ENCODE results near the gene RRBP1.
A peak's percentile ranks its signal among the peaks of the same experiment; 100 is the strongest.

RRBP1 gene, protein sequence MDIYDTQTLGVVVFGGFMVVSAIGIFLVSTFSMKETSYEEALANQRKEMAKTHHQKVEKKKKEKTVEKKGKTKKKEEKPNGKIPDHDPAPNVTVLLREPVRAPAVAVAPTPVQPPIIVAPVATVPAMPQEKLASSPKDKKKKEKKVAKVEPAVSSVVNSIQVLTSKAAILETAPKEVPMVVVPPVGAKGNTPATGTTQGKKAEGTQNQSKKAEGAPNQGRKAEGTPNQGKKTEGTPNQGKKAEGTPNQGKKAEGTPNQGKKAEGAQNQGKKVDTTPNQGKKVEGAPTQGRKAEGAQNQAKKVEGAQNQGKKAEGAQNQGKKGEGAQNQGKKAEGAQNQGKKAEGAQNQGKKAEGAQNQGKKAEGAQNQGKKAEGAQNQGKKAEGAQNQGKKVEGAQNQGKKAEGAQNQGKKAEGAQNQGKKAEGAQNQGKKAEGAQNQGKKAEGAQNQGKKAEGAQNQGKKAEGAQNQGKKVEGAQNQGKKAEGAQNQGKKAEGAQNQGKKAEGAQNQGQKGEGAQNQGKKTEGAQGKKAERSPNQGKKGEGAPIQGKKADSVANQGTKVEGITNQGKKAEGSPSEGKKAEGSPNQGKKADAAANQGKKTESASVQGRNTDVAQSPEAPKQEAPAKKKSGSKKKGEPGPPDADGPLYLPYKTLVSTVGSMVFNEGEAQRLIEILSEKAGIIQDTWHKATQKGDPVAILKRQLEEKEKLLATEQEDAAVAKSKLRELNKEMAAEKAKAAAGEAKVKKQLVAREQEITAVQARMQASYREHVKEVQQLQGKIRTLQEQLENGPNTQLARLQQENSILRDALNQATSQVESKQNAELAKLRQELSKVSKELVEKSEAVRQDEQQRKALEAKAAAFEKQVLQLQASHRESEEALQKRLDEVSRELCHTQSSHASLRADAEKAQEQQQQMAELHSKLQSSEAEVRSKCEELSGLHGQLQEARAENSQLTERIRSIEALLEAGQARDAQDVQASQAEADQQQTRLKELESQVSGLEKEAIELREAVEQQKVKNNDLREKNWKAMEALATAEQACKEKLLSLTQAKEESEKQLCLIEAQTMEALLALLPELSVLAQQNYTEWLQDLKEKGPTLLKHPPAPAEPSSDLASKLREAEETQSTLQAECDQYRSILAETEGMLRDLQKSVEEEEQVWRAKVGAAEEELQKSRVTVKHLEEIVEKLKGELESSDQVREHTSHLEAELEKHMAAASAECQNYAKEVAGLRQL (N-terminal part only)

GRCh38 chr20:17682103-17682888 lies at the start of gene RRBP1:
TSS of gene RRBP1 (minus strand) at chr20:17682242. CDS start at chr20:17660507, 21,735 bp downstream.
- DNase-seq (ENCODE audit: low read depth, low spot score): peak; percentile 98

GRCh38 chr20:17731233-17731632 lies 49.2 kb upstream of the RRBP1 start:
- DNase-seq (ENCODE audit: low read depth, low spot score): no peak

GRCh38 chr20:17730071-17730470 lies 48.0 kb upstream of the RRBP1 start:
- no peak for DNase-seq (ENCODE audit: low read depth, low spot score)

GRCh38 chr20:17728074-17728473 lies 46.0 kb upstream of the RRBP1 start:
- no peak for DNase-seq (ENCODE audit: low read depth, low spot score)

DNA sequence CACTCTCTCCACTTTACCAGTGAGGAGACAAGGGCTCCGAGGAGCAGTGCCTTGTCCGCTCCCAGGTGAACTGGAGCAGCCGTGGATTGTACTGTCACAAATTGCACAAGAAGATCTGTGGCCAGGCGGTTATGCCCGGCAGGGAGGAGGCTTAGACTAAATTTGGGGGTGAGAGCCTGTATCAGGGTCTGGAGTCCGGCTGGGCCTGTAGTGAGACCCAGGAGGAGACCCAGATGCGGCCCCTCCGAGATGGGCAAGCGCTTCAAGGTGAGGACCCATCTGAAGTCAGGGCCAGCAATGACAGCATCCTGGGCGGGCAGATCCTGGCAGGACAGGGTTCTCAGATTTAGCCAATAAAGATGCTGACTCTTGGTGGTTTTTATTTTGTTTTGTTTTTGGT lies 45.3 kb upstream of the RRBP1 start:
- DNase-seq (ENCODE audit: low read depth, low spot score): no peak

- DNase-seq (ENCODE audit: low read depth, low spot score): no peak
Measured at GRCh38 chr20:17726902-17727301, 44.9 kb upstream of the RRBP1 start.

- no peak for DNase-seq (ENCODE audit: low read depth, low spot score)
Measured at GRCh38 chr20:17725094-17725835, 43.2 kb upstream of the RRBP1 start.

GRCh38 chr20:17723301-17723691 lies 41.3 kb upstream of the RRBP1 start:
- no peak for DNase-seq (ENCODE audit: low read depth, low spot score)

GRCh38 chr20:17722493-17723300 lies 40.7 kb upstream of the RRBP1 start:
- no peak for DNase-seq (ENCODE audit: low read depth, low spot score)

DNA sequence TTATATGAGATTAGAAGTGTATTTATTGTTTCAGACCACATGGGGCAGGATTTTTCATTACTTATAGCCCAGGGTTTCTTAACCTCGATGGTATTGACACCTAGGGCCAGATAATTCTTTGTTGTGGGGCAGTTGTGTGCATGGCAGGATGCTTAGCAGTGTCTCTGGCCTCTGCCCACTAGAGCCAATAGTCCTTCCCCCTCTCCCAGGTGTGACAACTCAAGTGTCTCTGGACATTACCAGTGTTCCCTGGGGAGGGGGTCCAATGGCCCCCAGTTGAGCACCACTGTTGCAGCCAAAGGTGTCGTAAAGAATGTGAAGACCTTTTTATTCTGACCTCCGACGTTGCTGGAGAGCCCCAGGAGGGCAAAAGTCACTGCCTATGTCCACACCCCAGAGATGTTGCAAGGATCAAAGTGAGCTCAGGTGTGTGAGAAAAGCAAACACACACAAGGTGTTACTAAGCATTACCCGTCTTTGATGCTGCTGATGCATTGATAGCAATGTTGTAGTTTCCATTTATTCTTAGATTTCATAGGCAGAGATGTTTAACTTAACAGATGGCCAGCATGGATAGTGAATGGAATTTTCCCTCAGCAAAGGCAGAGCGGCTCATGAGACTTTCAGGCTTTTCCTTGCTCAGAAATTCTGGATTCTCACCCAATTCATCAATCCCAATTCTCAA lies 39.9 kb upstream of the RRBP1 start:
- DNase-seq (ENCODE audit: low read depth, low spot score): no peak

DNA sequence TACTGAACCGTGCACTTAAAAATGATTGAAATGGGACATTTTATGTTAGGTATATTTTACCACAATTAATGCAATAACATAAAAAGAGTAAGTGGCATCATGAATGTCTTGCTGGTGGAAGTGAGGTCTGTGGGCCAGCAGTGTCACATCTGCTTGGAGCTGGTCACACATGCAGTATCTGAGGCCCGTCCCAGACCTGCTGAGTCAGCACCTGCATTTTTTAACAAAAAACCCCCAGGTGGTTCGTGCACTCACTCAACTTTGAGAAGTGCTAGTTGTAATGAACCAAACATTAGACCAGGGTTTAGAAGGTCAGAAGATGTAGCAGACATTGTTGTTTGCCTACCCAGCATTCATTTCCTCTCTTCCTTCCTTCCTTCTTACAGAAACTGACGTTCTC lies 38.7 kb upstream of the RRBP1 start:
- DNase-seq (ENCODE audit: low read depth, low spot score): no peak

GRCh38 chr20:17716331-17716730 lies 34.3 kb upstream of the RRBP1 start:
- DNase-seq (ENCODE audit: low read depth, low spot score): no peak

GRCh38 chr20:17715075-17715474 lies 33.0 kb upstream of the RRBP1 start:
- DNase-seq (ENCODE audit: low read depth, low spot score): no peak

DNA sequence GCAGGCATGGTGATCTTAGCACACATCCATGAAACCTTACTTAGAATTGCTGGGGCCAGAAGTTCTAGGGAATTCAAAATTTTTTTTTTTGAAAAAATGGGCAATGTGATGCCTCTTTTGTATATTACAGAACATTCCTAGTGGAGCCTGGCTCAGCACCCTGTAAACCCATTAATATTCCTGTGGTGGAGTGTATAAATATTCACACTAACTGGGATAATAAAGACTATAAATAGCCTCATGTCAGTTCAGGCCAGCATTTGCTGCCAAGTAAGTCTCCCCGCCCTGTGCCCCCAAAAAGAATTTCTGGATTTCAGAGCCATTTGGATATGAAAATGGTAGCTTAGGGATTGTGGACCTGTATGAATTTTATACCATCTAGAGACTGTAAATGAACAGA lies 32.6 kb upstream of the RRBP1 start:
- no peak for DNase-seq (ENCODE audit: low read depth, low spot score)

- no peak for DNase-seq (ENCODE audit: low read depth, low spot score)
Measured at GRCh38 chr20:17712708-17713107, 30.7 kb upstream of the RRBP1 start.

GRCh38 chr20:17712201-17712600 lies 30.2 kb upstream of the RRBP1 start:
- DNase-seq (ENCODE audit: low read depth, low spot score): no peak

GRCh38 chr20:17711267-17711627 lies 29.2 kb upstream of the RRBP1 start:
- no peak for DNase-seq (ENCODE audit: low read depth, low spot score)

DNA sequence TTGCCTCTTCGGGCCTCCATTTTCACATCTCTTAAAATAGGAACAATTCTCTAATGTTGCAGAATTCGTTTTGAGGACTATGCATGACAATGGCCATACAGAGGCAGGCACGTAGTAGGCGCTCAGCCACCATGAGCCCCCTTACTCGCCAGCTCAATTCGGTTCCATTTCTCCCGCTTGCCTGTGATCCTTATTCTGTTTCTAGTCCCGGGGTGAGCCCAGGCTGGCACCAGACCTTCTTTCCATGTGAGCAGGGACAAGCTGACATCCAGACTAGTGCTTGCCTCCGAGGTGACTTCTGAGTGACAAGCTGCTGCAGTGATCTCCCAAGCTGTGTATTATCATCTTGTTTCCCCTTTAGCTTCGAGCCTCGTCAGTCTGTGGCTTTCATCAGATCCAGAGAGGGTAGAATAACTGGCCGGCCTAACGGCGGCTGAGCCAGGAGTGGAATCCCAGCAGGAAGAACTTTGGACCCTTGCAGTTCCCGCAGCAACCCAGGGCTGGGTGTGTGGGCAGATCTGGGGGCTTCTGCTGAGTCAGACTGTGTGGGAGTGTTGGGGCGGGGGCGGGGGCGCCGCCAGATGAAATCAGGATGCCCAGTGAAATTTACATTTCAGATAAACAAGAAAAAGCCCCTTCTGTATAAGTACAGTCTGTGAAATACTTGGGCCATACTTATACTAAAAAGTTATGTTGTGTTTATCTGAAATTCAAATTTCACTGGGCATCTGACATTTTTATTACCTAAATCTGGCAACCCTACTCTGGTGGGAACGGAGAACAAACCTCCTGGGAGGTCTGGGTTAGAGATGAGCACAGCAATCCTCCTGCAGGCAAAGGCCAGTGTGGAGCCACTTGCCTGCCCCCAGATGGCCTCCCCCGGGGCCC lies 28.6 kb upstream of the RRBP1 start:
- DNase-seq (ENCODE audit: low read depth, low spot score): peak; percentile 43

Data from ELF-1 (cell line).